GF-D8 (cell line): ENCODE measurements around the gene TLX2.
"Not testable (repeated sequence)": the region's sequence is repeated elsewhere in the genome, so short reads cannot be mapped to it uniquely, and the experiment has no call there.

Source experiments
- DNase-seq: peaks from one replicate; lab custom pipeline; 2025; lab: John Stamatoyannopoulos, UW

The TLX2 gene

GRCh38 chr2:74514368-74515270, at the start of gene TLX2:
TSS of gene TLX2 (plus strand) at chr2:74514450. CDS start at chr2:74514807, 357 bp downstream.
- no peak for DNase-seq

GRCh38 chr2:74470742-74471141, 43.5 kb upstream of the TLX2 start:
- not testable (repeated sequence) for DNase-seq

- DNase-seq = no peak
These were observed 42.8 kb upstream of the TLX2 start for GRCh38 chr2:74471332-74472065.

GRCh38 chr2:74472086-74472944, 41.9 kb upstream of the TLX2 start, which contains the start of gene MRPL53:
TSS of gene MRPL53 (minus strand) at chr2:74472680. CDS start at chr2:74472660, 20 bp downstream.
- DNase-seq = peak; percentile 87

DNA sequence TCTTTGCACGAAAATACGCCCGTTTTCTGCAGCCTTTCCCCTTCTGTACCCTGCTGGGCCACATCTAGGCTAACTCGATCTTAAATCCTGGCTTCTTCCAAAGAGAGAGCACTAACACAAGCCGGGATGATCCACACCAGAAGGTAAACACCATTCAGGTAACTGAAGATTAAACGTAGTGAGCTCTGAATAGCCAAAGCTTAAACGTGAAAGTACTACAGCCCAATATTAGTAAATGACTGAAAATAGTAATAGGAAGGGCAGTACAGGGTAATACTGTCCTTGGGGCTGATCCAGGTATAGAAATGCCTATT, 41.3 kb upstream of the TLX2 start:
- no peak for DNase-seq

DNA sequence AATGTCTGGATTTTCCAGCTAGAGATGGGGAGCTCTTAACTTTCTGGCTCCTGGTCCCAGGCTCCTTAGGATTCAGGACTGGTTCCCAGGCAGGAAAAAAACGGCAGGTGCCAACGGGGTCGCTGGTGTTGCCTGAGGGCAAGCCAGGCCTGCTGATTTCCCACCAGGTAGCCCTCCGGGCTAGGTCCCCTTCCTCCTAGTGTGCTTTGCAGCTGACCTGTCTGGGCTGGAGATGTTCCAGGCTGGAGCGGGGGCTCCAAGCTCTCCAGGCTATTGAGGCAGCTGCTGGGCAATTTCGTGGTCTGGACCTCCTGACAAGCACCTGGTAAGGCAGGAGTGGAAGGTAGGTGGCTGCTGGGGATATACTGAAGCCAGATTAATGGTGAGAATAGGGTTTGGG, 39.8 kb upstream of the TLX2 start:
- DNase-seq = no peak

DNA sequence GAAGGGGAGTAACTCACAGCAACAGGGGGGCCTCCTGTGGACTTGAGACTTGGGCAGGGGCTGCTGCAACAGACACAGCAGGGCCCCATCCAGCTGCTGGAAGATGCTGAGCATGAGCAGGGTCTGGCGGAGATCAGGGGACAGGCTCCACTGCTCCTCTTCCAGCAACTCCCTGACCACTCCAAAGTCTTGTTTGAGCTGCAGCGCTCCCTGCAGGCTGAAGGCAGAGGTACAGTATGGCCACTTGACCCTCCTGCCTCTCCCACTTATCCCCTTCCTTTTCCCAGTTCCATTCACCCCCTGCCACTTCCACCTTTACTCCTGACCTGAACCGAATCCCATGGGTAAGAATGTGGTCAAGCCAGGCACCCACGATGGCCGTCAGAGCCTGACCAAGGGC, 39.4 kb upstream of the TLX2 start:
- DNase-seq = no peak

DNA sequence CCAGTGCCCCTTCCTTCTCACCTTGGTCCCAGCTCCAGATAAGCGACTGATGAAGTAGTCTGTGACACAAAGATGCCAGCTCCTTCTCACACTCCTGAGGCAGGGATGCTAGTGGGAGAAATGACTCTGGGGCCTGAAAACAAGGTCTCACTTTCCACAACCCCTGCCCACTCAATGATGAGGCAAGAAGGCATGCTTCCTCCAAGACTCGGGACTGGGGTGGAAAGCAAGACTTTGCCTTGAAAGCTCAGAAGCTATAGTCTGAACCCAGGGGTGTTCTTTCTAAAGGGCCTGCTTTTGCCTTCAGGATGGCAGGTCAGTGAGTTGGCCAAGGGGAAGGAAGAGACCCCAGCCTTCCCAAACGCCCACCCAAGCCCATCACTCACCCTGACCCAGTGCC, 32.8 kb upstream of the TLX2 start:
- no peak for DNase-seq

GRCh38 chr2:74481961-74482800, 32.1 kb upstream of the TLX2 start:
- peak; percentile 31 for DNase-seq

DNA sequence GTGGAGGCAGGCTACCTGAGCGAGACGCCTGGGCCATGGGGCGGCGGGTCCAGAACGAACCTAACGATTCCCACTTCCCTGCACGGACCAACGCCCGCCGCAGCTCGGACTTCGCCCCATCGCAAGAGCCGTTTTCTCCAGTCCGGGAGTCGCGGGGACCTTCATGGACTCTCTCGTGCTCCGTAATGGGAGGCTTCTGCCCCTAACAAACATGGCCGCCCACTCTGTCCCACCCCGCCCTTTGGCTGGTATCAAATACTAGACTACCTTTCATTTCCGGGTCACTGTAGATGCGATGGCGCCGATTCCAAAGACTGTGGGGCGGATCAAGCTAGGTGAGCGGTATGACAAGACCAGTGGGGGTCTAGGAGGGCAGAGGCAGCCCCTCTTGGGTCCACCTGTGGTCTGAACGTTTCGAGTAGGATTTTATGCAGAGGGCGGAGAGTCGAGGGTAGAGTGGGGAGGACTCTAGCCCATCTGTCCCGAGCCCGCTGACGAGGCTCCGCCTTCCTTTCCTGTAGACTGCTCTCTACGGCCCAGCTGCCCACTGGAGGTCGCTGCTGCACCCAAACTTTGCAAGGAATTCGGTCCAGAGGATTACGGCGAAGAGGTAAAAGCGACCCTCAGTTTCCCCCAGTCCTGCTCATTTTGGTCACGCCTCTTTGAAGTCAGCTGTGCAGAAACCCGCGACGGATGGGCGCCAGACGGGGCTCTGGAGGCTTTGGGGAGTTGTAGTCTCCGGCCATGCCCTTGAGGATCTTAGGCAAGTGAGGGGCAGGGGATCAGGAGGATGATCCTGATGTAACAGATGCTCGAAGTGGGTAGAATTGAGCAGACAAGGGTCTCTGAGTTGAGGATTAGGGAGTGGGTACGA, 31.2 kb upstream of the TLX2 start, which contains the start of the genes CCDC142 and TTC31:
CCDC142 (minus strand) TSS at position 198 of the 874 bp plus-strand sequence; CDS start at position 37, 161 bp downstream.
TTC31 (plus strand) TSS at position 281 of the 874 bp plus-strand sequence; CDS start at position 296, 15 bp downstream.
- peak; percentile 88 for DNase-seq

GRCh38 chr2:74483675-74484164, 30.5 kb upstream of the TLX2 start:
- not testable (repeated sequence) for DNase-seq

DNA sequence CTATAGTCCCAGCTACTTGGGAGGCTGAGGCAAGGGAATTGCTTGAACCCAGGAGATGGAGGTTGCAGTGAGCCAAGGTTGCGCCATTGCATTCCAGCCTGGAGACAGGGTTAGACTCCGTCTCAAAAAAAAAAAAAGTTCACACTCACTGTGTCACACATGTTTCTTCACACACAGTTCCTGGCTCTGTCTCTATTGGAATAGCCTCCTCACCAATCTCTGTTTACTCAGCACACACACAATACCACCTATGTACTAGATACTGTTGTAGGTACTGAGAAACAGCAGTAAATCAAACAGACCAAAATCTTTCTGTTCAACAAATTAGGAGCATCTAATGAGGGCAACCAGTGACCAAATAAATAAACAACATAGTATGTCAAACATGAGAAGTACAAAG, 28.1 kb upstream of the TLX2 start:
- no peak for DNase-seq

DNA sequence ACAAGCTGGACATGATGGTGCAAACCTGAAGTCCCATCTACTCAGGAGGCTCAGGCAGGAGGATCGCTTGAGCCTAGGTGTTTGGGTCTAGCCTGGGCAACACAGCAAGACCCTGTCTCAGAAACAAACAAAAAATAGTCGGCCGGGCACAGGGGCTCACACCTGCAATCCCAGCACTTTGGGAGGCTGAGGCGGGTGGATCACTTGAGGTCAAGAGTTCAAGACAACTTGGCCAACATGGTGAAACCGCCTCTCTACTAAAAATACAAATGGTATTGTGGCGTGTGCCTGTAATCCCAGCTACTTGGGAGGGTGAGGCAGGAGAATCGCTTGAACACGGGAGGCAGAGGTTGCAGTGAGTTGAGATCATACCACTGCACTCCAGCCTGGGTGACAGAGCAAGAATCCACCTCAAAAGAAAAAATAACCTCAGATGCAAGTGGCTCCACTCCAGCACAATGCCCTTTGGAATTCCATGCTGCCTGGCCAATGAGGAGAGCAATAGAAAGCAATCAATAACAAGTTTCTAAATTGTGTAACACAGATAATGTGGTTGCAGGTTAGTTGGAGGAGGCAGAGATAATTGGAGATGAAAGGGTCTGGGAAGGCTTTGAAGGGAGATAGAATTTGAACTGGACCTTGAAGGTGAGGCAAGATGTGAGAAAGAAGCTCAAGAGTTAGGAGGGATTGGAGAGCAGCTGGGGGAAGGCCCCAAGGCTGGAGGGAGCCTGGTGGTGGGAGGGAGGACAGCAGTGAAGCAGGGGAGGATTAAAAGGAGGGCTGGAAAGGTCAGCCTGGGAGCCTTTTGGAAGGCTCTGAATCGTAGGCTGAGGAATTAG, 25.4 kb upstream of the TLX2 start:
- no peak for DNase-seq

DNA sequence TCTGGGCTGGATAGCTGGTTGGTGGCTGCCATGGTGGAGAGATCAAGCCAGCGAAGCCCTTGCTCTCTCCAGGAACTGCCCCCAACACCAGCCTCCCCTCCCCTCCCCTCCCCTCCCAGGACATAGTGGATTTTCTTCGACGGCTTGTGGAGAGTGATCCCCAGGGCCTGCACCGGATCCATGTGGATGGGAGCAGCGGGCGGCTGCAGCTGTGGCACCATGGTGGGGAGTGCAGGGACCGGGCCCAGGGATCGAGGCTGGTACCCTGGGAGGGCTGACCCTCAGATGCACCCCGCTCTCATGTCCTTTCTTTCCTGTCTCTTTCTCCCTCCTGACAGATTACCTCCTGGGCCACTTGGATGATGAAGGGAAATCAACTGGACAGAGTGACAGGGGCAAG, 24.3 kb upstream of the TLX2 start:
- DNase-seq = no peak

GRCh38 chr2:74491648-74492544, 22.4 kb upstream of the TLX2 start:
- DNase-seq = no peak

- no peak for DNase-seq
These were observed 20.7 kb upstream of the TLX2 start for GRCh38 chr2:74493546-74493945.

GRCh38 chr2:74495440-74495839, 18.8 kb upstream of the TLX2 start:
- DNase-seq = no peak
